ENCODE results near the gene VIPR2.

VIPR2 gene

GRCh38 chr7:159016591-159016990, 128.1 kb downstream of the VIPR2 start:
- H3K4me3 ChIP-seq (ENCODE audit: low read depth, low read length): no peak overlapping the region
- peaks cover 9% of the 10 kb centered on the region; the same call in 1 of the 2 replicates for H3K4me1 ChIP-seq (ENCODE audit: control insufficient read depth, insufficient read depth, low read length)
- no peak overlapping the region for H3K9ac ChIP-seq (ENCODE audit: low read depth, low read length)
- no peaks in the 10 kb centered on the region for H3K36me3 ChIP-seq (ENCODE audit: control insufficient read depth, insufficient read depth, low read length)
- H3K27ac ChIP-seq (ENCODE audit: low read depth, low read length): no peak overlapping the region
- peaks cover 10% of the 10 kb centered on the region for H3K9me3 ChIP-seq (ENCODE audit: control insufficient read depth, insufficient read depth, low read length)
- H3K27me3 ChIP-seq (ENCODE audit: control insufficient read depth, insufficient read depth, low read length): no peaks in the 10 kb centered on the region

DNA sequence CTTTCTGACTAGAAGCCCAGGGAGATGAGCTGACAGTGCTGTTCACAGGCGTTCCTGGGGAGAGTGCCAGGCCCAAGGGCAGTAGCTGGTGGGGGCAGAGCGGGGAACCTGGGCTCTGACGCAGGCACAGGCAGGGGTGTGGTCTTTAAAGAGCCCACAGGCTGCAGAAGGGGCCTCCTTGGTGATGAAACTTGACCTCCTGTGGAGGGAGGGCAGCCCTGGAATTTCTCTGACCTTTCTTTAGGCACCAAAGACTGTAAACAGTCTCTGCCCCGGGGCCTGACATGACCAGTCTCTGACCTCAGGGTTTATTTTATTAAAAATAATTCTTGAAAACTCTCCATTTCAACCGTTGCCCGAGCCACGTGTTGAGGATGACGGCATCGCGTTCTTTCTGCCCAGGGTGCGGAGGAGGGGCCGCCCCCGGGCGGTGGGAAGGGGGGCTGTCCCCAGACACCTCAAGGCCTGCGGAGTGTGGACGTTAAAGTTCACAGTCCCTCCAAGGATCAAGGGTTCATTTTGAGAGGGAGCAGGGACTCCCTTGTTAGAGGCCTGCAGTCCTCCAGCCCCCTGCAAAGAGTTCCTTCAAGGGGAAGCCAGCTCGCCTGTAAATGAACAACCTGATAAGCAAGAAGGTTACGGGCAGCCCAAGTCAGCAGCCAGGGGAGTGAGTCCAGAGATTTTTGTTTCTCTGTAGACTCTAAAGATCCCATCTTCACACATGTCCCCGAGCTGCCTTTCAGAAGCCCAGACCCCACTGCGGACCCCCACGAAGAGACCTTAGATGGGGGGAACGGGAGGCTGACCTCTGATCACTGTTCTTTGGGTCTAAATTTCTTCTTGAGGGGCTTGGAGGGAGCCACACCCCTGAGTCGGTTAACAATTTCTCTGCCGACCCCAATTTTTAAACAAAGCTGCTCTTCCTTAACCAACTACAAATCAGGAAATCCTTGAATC, 128.9 kb downstream of the VIPR2 start:
- peaks cover 9% of the 10 kb centered on the region; the same call in 1 of the 2 replicates for H3K4me1 ChIP-seq (ENCODE audit: control insufficient read depth, insufficient read depth, low read length)
- H3K9ac ChIP-seq (ENCODE audit: low read depth, low read length): no peak overlapping the region

GRCh38 chr7:159015081-159015453, 129.6 kb downstream of the VIPR2 start:
- Histone ChIP-seq H3K4me1 (ENCODE audit: control insufficient read depth, insufficient read depth, low read length) (peaks cover 9% of the 10 kb centered on the region; the same call in 1 of the 2 replicates), H3K9ac (ENCODE audit: low read depth, low read length) (no peak overlapping the region), H3K4me3 (ENCODE audit: low read depth, low read length) (no peak overlapping the region), H3K27ac (ENCODE audit: low read depth, low read length) (no peak overlapping the region), H3K9me3 (ENCODE audit: control insufficient read depth, insufficient read depth, low read length) (peaks cover 10% of the 10 kb centered on the region), H3K36me3 (ENCODE audit: control insufficient read depth, insufficient read depth, low read length) (no peaks in the 10 kb centered on the region), H3K27me3 (ENCODE audit: control insufficient read depth, insufficient read depth, low read length) (no peaks in the 10 kb centered on the region)

More for the DNA sequence above, 128.9 kb downstream of the VIPR2 start:
- Histone ChIP-seq H3K9me3 (ENCODE audit: control insufficient read depth, insufficient read depth, low read length) (peaks cover 10% of the 10 kb centered on the region), H3K4me3 (ENCODE audit: low read depth, low read length) (no peak overlapping the region), H3K36me3 (ENCODE audit: control insufficient read depth, insufficient read depth, low read length) (no peaks in the 10 kb centered on the region), H3K27me3 (ENCODE audit: control insufficient read depth, insufficient read depth, low read length) (no peaks in the 10 kb centered on the region), H3K27ac (ENCODE audit: low read depth, low read length) (no peak overlapping the region)

DNA sequence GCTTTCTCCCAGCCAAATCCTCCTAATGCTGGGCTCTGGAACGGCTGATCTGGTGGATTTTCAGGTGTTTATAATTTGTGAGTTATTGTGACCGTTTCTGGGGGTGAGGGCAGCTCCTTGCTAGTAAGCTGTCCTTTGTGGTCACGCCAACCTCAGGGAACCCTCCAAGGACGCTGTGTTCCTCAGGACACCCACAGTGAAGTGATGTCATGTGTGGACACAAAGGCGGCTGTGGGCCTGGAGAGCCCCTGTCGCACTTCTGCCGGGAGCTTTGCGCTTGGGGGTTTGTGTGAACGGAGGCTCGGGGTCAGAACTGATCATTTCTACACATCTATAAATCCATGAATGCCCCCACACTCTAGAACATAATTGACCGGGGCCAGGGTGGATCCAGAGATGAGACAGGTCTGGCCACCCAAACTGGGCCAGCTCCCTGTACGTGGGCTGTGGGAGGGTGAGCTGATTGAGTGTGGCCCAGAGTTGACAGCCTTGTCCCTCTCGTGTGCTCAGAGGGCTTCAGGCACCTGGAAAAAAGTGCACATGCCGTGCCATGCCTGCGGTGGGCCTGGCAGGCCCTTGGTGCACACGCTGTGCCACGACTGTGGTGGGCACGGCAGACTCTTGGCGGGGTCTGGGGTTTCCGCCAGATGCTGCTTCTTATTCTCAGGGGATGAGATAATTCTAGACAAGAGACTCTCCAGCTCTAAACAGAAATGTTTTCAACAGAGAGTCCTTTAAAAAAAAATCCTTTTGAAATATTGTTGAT, 130.2 kb downstream of the VIPR2 start:
- no peaks in the 10 kb centered on the region for H3K36me3 ChIP-seq (ENCODE audit: control insufficient read depth, insufficient read depth, low read length)
- H3K27me3 ChIP-seq (ENCODE audit: control insufficient read depth, insufficient read depth, low read length): no peaks in the 10 kb centered on the region
- H3K9ac ChIP-seq (ENCODE audit: low read depth, low read length): no peak overlapping the region
- H3K9me3 ChIP-seq (ENCODE audit: control insufficient read depth, insufficient read depth, low read length): peaks cover 10% of the 10 kb centered on the region
- peaks cover 9% of the 10 kb centered on the region; the same call in 1 of the 2 replicates for H3K4me1 ChIP-seq (ENCODE audit: control insufficient read depth, insufficient read depth, low read length)
- H3K27ac ChIP-seq (ENCODE audit: low read depth, low read length): no peak overlapping the region
- H3K4me3 ChIP-seq (ENCODE audit: low read depth, low read length): no peak overlapping the region

DNA sequence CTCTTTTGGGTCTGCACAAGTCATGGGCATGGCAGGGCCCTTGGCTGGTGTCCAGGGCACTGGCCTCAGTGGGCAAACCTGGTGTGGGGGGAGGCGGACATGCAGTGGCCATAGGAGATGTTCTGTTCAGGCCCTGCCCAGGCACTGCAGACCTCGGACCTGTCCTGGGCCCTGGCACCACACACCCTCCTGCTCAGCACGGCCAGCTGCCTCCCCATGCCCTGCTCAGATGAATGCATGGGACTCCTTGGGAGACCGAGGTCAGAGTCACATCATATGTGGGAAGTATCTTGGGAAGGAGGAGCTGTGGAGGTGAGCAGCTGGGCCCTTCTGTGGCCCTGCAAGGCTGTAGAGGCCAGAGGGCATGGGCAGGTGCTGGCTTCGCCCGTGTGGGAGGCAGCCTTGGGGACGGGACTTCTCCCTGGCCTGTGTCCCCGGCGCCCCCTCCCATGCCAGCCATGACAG, 130.8 kb downstream of the VIPR2 start:
- peaks cover 7% of the 10 kb centered on the region for H3K9me3 ChIP-seq (ENCODE audit: control insufficient read depth, insufficient read depth, low read length)
- no peaks in the 10 kb centered on the region for H3K27me3 ChIP-seq (ENCODE audit: control insufficient read depth, insufficient read depth, low read length)
- no peaks in the 10 kb centered on the region for H3K36me3 ChIP-seq (ENCODE audit: control insufficient read depth, insufficient read depth, low read length)
- H3K4me1 ChIP-seq (ENCODE audit: control insufficient read depth, insufficient read depth, low read length): peaks cover 9% of the 10 kb centered on the region; the same call in 1 of the 2 replicates
- H3K27ac ChIP-seq (ENCODE audit: low read depth, low read length): no peak overlapping the region
- no peak overlapping the region for H3K9ac ChIP-seq (ENCODE audit: low read depth, low read length)
- no peak overlapping the region for H3K4me3 ChIP-seq (ENCODE audit: low read depth, low read length)

DNA sequence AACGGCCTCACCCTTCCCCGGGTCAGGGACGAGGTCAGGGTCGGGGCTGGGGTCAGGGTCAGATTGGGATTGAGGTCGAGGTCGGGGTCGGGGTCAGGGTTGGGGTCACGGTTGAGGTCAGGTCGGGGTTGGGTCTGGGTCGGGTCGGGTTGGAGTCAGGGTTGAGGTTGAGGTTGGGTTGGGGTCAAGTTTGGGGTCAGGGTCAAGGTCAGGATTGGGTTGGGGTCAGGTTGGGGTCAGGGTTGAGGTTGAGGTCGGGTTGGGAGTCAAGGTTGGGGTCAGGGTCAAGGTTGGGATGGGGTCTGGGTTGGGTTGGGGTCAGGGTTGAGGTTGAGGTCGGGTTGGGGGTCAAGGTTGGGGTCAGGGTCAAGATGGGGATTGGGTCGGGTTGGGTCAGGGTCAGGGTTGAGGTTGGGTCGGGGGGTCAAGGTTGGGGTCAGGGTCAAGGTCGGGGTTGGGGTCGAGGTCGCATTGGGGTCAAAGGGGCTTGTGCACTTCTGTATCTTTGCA, 131.4 kb downstream of the VIPR2 start:
- H3K4me1 ChIP-seq (ENCODE audit: control insufficient read depth, insufficient read depth, low read length): peaks cover 9% of the 10 kb centered on the region; the same call in 1 of the 2 replicates
- no peak overlapping the region for H3K9ac ChIP-seq (ENCODE audit: low read depth, low read length)
- no peak overlapping the region for H3K27ac ChIP-seq (ENCODE audit: low read depth, low read length)
- no peaks in the 10 kb centered on the region for H3K27me3 ChIP-seq (ENCODE audit: control insufficient read depth, insufficient read depth, low read length)
- H3K9me3 ChIP-seq (ENCODE audit: control insufficient read depth, insufficient read depth, low read length): 0 out of 2 replicates have a peak, but pooled peaks cover 1% of the 10 kb centered on the region
- no peak overlapping the region for H3K4me3 ChIP-seq (ENCODE audit: low read depth, low read length)
- H3K36me3 ChIP-seq (ENCODE audit: control insufficient read depth, insufficient read depth, low read length): no peaks in the 10 kb centered on the region

- H3K27ac ChIP-seq (ENCODE audit: low read depth, low read length): no peak overlapping the region
- H3K36me3 ChIP-seq (ENCODE audit: control insufficient read depth, insufficient read depth, low read length): no peaks in the 10 kb centered on the region
- no peaks in the 10 kb centered on the region for H3K27me3 ChIP-seq (ENCODE audit: control insufficient read depth, insufficient read depth, low read length)
- H3K4me1 ChIP-seq (ENCODE audit: control insufficient read depth, insufficient read depth, low read length): peaks cover 9% of the 10 kb centered on the region; the same call in 1 of the 2 replicates
- H3K9me3 ChIP-seq (ENCODE audit: control insufficient read depth, insufficient read depth, low read length): no peaks in the 10 kb centered on the region
- no peak overlapping the region for H3K9ac ChIP-seq (ENCODE audit: low read depth, low read length)
- no peak overlapping the region for H3K4me3 ChIP-seq (ENCODE audit: low read depth, low read length)
Measured at GRCh38 chr7:159012353-159013069, 132.2 kb downstream of the VIPR2 start.

GRCh38 chr7:159011722-159012022, 133.0 kb downstream of the VIPR2 start:
- Histone ChIP-seq H3K9ac (ENCODE audit: low read depth, low read length) (no peak overlapping the region), H3K4me1 (ENCODE audit: control insufficient read depth, insufficient read depth, low read length) (peaks cover 9% of the 10 kb centered on the region; the same call in 1 of the 2 replicates), H3K4me3 (ENCODE audit: low read depth, low read length) (no peak overlapping the region), H3K27me3 (ENCODE audit: control insufficient read depth, insufficient read depth, low read length) (no peaks in the 10 kb centered on the region), H3K36me3 (ENCODE audit: control insufficient read depth, insufficient read depth, low read length) (no peaks in the 10 kb centered on the region), H3K27ac (ENCODE audit: low read depth, low read length) (no peak overlapping the region), H3K9me3 (ENCODE audit: control insufficient read depth, insufficient read depth, low read length) (no peaks in the 10 kb centered on the region)

DNA sequence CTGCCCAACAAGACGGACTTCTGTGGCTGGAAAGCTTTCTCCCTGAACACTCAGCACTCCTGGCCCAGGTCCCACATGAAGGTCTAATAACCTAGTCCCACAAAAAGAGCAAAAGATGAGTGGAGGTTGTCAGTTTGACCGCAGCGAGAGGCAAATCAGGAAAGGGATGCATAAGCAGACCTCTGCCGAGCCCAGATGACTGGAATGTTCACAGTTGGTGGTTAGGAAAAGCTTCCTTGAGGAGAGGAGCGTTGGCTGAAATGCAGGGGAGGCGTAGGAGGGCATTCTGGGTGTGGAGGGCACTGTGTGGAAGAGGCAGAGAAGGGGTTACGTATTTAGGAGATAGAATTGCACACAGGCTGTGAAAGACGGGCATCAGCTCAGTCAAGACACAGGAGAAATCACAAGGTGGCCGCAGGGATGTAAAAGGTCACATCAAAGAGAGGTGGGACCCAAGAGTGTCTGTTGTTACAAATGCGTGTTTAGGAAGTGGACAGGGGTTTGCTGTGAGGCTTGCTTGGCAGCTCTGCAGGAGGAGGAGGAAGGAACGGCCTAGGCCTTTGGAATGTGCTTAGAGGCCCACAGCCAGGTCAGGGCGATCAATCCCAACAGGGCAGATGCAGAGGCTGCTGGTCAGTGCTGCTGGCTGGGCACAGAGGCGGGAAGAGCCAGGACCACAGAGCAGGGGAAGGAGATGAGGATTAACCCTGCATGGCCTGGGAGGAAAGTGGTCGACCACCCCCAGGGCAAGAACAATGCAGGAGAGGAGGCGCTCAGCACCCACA, 133.5 kb downstream of the VIPR2 start:
- Histone ChIP-seq H3K27ac (ENCODE audit: low read depth, low read length) (no peak overlapping the region), H3K9me3 (ENCODE audit: control insufficient read depth, insufficient read depth, low read length) (no peaks in the 10 kb centered on the region), H3K9ac (ENCODE audit: low read depth, low read length) (no peak overlapping the region), H3K4me1 (ENCODE audit: control insufficient read depth, insufficient read depth, low read length) (peaks cover 9% of the 10 kb centered on the region; the same call in 1 of the 2 replicates), H3K27me3 (ENCODE audit: control insufficient read depth, insufficient read depth, low read length) (no peaks in the 10 kb centered on the region), H3K4me3 (ENCODE audit: low read depth, low read length) (no peak overlapping the region), H3K36me3 (ENCODE audit: control insufficient read depth, insufficient read depth, low read length) (no peaks in the 10 kb centered on the region)

GRCh38 chr7:159010411-159010810, 134.3 kb downstream of the VIPR2 start:
- Histone ChIP-seq H3K36me3 (ENCODE audit: control insufficient read depth, insufficient read depth, low read length) (no peaks in the 10 kb centered on the region), H3K9me3 (ENCODE audit: control insufficient read depth, insufficient read depth, low read length) (no peaks in the 10 kb centered on the region), H3K27me3 (ENCODE audit: control insufficient read depth, insufficient read depth, low read length) (no peaks in the 10 kb centered on the region), H3K9ac (ENCODE audit: low read depth, low read length) (no peak overlapping the region), H3K27ac (ENCODE audit: low read depth, low read length) (no peak overlapping the region), H3K4me1 (ENCODE audit: control insufficient read depth, insufficient read depth, low read length) (0 out of 2 replicates have a peak, but pooled peaks cover 2% of the 10 kb centered on the region), H3K4me3 (ENCODE audit: low read depth, low read length) (no peak overlapping the region)

Measured in HUES48 (cell line).